ENCODE measurements around the gene TOM1.

Gene TOM1

DNA sequence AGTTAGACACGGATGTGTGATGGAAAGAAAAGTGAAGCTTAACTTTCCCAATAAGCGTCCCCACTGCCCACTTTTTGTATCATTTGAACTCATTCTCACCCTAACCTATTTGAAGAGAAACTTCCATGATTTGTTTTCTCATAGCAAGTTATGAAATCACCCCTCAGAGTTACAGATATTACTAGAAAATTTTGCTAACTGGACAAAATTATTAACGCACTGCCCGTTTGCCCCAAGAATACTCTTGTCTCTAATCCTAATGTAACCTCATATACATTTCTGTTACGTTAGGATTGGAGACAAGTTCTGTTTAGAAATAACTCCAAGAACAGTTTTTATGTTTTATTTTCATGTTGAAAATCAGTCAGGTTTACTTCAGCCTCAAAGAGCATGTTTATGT lies 25.5 kb downstream of the TOM1 start:
- DNase-seq: no peak

DNA sequence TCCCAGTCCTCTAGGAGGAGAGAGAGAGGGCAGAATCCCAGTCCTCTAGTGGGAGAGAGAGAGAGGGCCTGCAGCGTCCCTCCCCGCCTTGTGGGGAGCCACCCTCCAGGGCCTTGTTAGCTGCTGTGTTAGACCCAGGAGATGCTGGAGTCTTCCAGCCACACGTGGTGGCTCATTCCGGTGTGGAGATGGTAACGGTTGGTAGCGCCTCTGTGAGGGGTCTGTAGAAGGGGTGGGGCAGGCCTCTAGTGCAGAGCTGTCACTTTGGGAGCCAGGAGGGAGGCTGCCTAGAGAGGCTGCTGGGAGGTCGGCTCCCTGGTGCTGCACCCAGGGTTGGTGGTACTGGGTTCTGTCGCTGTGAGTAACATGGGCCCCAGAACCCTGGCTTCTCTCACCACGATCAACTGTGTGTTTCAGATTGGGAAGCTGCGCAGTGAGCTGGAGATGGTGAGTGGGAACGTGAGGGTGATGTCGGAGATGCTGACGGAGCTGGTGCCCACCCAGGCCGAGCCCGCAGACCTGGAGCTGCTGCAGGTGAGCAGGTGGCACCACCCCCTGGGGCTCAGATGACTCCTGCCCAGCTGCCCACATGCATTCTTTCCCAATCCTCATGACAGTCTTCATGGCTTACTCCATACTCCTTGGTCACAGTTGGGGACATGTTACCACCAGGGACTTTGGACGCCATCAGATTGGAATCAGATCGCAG lies 27.3 kb downstream of the TOM1 start:
- DNase-seq: no peak

DNA sequence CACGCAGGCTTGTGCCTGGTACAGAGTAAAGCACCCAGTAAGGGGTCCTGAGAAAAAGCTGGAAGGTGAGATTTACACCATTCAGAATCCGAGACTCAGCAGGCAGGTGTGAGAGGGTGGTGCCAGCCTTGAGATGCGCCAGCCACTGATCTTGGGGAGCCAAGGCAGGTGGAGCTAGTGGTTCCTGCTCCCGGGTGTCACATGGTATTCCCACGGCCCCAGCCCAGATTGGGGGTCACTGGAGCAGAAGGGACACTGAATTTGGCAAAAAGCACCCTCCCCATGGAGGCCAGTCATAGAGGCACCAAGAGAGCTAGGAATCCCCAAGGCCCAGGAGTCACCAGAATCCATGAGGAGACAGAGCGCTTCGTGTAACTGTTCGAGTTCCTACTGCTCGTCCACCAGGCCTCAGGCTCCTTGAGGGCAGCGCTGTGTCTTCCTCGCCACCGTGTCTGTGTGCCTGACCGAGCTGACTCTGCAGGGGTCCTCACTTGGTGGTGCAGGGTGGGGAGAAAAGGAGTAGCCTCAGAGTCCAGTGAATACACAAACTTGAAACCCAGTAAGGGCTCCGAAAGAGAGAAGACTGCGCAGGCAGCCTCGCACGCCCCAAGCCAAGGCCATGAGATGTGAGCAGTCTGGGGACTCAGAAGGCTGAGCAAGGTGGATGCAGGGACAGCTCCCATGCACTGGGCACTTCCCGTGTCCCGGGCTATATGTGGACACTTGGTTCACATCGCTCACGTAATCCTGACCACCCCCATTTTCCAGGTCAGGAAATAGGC lies 28.2 kb downstream of the TOM1 start:
- DNase-seq: no peak

DNA sequence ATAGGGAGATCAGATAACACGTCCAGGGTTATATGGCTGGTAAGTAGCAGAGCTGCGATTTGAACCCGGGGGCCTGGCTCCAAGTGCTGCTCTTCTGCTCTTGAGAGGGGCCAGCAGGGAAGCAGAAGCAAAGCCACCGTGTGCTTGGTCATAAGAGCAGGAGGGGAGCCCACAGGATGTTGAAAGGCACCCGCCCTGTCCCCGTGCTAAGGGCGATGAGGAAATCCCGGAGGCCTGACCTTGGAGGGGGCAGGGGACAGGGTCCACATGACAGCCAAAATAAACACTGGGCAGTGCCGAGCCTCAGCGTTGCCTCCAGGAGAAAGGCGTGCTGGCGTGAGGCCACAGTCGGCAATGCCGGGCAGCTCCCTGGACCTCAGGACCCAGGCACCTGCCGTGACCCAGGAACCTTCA lies 28.8 kb downstream of the TOM1 start:
- DNase-seq: no peak

DNA sequence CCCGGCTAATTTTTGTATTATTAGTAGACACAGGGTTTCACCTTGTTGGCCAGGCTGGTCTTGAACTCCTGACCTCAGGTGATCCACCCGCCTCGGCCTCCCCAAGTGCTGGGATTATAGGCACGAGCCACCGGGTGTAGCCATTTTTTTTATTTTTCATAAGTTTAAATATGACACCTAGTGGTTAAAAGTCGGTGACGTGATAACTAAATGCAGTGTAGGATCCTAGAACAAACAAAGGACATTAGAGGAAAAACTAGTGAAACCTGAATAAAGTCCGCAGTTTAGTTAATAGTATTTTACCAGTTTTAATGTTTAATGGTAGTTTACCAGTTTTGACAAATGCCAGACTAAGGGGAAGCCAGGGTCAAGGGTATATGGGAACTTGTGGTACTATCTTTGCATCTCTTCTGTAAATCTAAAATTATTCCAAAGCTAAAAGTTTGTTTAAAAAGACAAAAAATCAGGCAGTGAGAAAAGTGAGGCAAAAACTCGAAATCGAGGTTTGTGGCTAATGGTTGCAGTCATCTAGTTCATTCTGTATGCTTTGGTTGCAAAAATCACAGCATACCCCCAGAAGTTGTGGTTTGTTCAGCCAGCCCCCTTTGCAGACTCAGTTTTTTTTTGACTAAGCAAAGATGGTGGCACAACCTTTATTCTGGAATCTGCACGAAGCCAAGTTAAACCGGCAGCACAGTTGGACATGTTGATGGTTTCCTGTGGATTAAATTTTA lies 29.6 kb downstream of the TOM1 start:
- no peak for DNase-seq

DNA sequence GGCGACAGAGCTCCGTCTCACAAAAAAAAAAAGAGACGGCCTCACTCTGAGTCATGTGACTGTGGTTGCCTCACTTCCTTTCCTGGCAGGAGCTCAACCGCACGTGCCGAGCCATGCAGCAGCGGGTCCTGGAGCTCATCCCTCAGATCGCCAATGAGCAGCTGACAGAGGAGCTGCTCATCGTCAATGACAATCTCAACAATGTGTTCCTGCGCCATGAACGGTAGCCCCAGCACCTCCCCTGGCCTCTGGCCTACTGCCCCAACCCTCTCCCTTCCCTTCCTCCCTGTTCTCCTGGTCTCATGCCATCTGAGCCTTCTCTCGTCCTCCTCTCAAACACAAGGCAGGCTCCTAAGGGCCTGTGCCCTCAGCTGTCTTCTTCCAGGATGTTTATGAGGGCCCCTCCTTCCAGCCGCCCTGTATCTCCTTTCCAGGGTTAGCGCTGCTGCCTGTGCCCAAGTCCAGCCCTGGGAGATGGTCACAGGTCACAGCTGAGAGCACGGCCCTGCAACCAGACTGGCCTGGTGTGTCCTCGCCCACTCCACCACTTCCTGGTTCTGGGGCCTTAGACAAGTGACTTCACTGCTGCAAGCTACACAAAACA lies 30.7 kb downstream of the TOM1 start:
- DNase-seq: peak; percentile 36

- no peak for DNase-seq
Measured at GRCh38 chr22:35332278-35332677, 32.6 kb downstream of the TOM1 start.

DNA sequence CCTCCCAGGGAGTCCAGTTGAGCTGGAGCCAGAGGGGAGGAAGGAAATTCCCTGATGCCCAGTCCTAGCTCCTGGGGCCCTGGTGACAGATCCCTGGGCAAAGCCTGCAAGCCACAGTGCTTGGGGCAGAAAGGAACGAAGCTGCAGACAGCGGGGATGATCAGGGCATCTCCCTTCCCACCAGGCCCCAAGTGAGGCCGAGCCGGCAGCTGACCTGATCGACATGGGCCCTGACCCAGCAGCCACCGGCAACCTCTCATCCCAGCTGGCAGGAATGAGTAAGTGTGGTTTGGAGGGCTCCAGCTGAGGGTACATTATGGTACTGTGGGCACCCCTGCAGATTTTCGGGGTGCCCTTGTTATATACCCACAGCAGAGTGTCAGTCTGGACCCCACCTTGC lies 33.5 kb downstream of the TOM1 start:
- DNase-seq: no peak

DNA sequence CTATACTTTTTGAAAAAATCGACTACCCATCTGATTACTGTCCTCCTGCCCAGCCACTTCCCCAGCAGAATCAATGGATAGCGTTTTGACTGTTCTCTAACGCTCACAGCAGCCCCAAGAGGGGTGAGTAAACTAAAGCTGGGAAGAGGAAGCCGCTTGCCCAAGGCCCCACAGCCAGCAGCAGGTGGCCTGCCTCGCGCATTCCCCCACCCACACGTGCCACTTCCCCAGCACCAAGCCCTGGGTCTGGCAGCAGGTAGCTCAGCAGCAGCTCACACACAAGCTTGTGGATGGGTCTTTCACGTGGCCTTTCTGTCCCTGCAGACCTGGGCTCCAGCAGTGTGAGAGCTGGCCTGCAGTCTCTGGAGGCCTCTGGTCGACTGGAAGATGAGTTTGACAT lies 34.3 kb downstream of the TOM1 start:
- DNase-seq: no peak

GRCh38 chr22:35335468-35335867 lies 35.8 kb downstream of the TOM1 start:
- DNase-seq: no peak

GRCh38 chr22:35335936-35336781 lies 36.5 kb downstream of the TOM1 start:
- no peak for DNase-seq

- DNase-seq: no peak
Measured at GRCh38 chr22:35337932-35338331, 38.2 kb downstream of the TOM1 start.

DNA sequence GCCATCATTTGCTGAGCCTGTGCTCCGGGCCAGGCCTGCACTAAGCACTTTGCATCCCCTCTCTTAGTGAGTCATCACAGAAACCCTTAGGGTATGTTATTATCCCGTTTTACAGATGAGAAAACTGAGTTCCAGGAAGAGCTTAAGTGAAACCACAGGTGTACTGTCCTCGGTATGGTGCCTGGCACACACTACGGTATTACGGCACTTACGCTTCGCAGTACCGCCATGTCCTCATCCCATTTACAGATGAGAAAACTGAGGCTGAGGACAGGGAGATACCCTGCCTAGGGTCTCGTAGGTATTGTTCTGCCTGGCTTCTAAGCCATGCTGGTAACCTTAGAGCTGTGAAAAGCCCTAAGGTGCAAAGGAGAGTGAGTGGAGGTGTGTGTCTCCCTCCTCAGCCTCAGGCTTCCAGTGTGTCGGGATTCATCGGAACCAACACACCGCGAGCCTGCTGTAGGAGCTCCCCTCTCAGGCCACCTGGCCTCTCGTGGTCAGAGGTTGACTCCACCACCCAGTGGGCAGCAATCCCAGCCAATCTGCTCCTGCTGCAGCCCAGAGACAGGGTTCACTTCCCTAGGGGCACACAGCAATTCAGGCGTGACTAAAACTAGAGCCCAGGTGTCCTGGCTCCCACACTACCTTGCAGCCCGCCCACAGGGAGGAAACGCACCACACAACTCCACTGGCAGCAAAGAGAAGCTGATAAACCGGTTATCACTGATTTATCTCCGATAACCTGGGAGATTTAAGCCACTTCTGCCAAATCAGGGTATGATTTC lies 41.6 kb downstream of the TOM1 start:
- no peak for DNase-seq

DNA sequence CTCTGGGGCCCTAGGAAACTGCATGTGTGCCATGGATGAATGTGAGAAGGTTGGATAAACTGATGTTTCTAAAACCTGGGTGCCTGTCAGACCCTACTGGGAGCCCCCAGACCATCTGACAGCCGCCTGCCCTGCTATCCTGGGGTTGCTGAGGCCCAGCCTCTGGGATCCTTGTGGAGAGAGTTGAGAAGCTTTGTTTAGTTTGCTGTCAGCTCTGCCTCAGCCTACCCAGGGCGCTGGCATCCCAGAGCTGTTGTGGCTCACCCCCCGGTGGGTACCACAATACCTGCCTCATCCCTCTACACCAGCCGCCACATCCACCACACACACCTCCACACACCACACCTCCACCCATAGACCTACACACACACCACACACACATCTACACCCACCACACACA lies 42.7 kb downstream of the TOM1 start:
- DNase-seq: no peak

DNA sequence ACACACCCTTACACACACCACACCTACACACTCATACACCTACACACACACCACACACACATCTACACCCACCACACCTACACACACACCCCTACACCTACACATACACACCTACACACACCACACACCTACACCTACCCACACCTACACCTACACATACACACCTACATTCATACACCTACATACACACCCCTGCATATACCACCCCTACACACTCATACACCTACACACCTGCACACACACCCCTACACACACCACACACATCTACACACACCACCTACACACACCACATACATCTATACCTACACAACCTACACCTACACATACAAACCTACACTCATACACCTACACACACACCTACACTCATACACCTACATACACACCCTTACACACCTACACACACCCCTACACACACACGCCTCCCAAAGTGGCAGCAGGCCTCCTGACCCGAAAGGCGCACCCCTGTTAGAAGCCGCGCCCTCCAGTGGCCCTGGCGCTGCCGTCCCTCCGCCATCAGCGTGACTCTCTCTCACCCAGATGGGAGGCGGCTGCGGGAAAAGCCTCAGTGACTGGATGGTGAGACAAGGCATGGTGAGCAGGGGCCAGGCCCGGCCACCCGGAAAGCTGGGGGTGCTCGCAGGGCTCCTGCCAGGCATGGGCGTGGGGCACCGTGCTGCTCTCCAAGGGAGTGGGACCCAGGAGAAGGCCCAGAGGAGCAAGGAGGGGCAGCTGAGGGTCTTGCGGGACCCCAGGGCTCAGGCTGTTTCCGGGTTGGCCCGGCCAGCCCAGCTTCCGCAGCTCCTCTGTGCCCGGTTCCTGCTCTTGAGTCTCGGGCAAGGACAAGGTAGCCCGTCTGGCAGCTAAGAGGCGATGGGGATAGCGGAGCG lies 44.2 kb downstream of the TOM1 start:
- no peak for DNase-seq

DNA sequence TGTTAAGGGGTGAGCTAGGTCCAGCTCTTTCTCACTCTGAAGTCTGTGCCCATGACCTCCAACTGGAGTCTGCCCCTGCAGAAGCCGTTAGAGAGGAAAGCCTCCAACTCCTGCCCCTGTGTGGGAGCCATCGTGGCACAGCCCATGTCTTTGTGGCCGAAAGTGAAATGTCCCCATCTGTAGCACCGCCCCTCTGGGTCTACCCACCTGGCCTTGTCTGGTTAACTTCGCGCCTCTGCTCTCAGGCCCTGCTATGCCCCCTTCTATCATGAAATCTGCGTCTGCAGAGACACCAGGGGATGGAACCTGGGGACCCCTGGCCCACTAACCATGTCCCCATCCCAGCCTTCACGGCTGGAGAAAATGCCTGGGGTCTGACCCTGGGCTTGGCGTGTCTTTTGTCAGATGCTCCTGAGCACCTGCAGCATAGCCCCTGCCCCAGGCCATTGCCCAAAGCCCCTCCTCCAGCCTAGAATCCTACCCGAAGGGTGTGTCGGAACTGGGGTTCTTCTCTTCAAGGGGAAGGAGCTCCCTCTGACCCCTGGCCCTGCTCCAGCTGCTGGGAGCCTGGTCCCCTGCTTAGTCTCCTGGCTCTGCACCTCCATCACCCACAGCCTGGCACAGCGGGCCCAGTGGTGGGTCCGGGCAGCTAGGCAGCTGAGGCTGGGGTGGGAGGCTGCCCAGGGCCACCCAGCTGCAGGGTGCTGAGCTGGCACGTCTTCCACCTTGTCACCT lies 45.4 kb downstream of the TOM1 start:
- DNase-seq: no peak

DNA sequence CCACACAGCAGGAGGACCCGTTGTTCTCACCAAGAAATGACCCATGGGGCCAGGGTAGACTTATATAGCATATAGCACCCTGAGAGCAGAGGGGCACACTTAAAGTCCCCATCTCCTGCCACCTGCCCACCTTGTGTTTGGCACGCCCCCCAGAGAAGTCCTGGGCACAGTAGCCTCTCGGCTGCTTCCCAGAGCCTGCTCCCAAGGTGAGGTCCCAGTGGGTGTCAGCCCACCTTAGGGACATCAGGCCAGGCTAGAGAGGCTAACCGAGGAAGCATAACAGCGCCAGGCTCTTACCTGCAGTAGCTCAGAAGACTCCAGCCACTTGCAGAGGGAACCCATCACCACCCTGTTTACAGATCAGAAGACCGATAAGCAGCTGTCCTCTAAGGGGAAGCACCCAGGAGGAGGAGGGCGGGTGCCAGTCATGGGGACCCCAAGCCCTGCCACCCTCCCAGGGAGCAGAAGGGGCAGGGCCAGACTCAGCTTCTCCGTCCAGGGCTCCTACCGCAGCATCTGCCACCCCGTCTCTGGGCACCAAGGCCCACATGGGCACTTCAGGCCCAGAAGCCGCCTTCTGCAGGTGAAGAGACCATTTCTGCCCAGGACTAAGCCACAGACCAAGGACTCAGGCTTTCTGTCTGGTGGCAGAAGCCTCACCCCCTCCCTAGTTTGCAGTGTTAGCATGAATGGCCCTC lies 46.3 kb downstream of the TOM1 start:
- no peak for DNase-seq

DNA sequence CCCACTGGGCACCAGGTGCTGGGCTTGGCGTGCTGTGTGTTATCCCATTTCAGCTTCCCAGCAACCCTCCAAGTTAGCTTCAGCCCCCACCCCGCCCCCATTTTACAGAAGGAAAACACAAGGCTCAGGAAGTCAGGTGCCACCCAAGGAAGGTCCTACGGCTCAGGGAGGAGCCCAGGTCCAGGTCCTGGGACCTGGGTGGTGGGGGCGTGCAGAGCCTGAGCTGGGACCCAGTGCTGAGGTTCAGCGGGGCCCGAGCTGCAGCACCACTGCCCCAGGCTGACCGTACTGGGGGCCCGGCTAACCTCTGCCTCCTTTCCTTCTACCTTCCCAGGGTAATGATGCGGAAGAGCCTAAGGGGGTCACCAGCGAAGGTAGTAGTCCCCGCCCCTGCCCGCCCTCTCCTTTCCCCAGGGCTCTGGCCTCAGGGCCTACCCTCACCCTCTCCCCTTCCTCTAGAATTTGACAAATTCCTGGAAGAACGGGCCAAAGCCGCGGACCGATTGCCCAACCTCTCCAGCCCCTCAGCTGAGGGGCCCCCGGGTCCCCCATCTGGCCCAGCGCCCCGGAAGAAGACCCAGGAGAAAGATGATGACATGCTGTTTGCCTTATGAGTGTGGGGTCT lies 47.0 kb downstream of the TOM1 start:
- no peak for DNase-seq

GRCh38 chr22:35347462-35347861 lies 47.8 kb downstream of the TOM1 start:
- DNase-seq: no peak

Data from effector CD4-positive, alpha-beta T cell (primary cell).